K562 (cell line): ENCODE data around the gene INTS1. TPM values are rescaled to one million over a fixed set of nuclear protein-coding genes. Genes with fewer than 3 reads are reported as not detected.

Experiments used
- BCOR ChIP-seq: fragments of 450-650 bp; IDR thresholded peaks from 2 replicates; pipeline ENCODE4 v1.6.1; 2016
- CREB1 ChIP-seq, 2 experiments: sonication (generic) in 1 of 2; formaldehyde crosslinking in 1 of 2; IDR thresholded peaks; 2 replicates each; pipeline versions ENCODE4 v1.6.1 to v1.8.0; 2012 to 2022; ENCODE audit warnings: inconsistent platforms in 1 of 2, mild to moderate bottlenecking in 1 of 2, missing genetic modification reagents in 1 of 2, moderate library complexity in 1 of 2
- DDX20 ChIP-seq: fragments of 450-650 bp; IDR thresholded peaks from 2 replicates; pipeline ENCODE4 v1.6.1; 2016; ENCODE audit warnings: missing genetic modification characterization, low read depth, mild to moderate bottlenecking, missing compliant biosample characterization, moderate library complexity
- DPF2 ChIP-seq: fragments of 450-650 bp; IDR thresholded peaks from 2 replicates; pipeline ENCODE4 v1.6.1; 2016
- HDAC1 ChIP-seq, 2 experiments: fragments of 450-650 bp; IDR thresholded peaks; 2 replicates each; pipeline ENCODE4 v1.6.1; 2016 to 2017; ENCODE audit warnings: inconsistent platforms in 1 of 2, mild to moderate bottlenecking in 1 of 2, moderate library complexity in 1 of 2
- MCM3 ChIP-seq: fragments of 450-650 bp; IDR thresholded peaks from 2 replicates; pipeline ENCODE4 v1.6.1; 2016
- MTA3 ChIP-seq: fragments of 450-650 bp; formaldehyde crosslinking; IDR thresholded peaks from 2 replicates; pipeline ENCODE4 v1.6.1; 2017; ENCODE audit warnings: mild to moderate bottlenecking, borderline replicate concordance
- NCOA1 ChIP-seq: fragments of 450-650 bp; IDR thresholded peaks from 2 replicates; pipeline ENCODE4 v1.6.1; 2016; ENCODE audit warnings: low read depth
- PURB ChIP-seq: sonication (generic); formaldehyde crosslinking; IDR thresholded peaks from 2 replicates; pipeline ENCODE4 v1.9.0; 2021; ENCODE audit warnings: low read depth, mild to moderate bottlenecking, missing genetic modification reagents
- RFX7 ChIP-seq: fragments of 250-450 bp; sonication (Bioruptor Pico); IDR thresholded peaks from 2 replicates; pipeline ENCODE4 v1.5.1; 2021; ENCODE audit warnings: mild to moderate bottlenecking
- TCF7 ChIP-seq: sonication (generic); IDR thresholded peaks from 2 replicates; pipeline ENCODE4 v1.6.1; 2016; ENCODE audit warnings: antibody characterized with exemption, borderline replicate concordance
- ZNF384 ChIP-seq: IDR thresholded peaks from 2 replicates; pipeline ENCODE4 v1.6.1; 2012; ENCODE audit warnings: low read depth, low read length, improper control_type of control experiment
- polyA plus RNA-seq, 8 experiments: library from polyadenylated mRNA; depleted of rRNA in 4 of 8; stranded (reverse) in 5 of 8; unstranded in 3 of 8; fragments of >200 nt; fragmentation: Nextera tagmentation in 2 of 8; fragmentation: Illumina TruSeq in 1 of 8; extraction: Ambion mirVana in 2 of 8; extraction: Trizol in 1 of 8; gene quantifications; 2 replicates each; pipeline versions ENCODE4 v1.2.1 to v1.2.3, GENCODE V29; 2011 to 2014; ENCODE audit warnings: inconsistent platforms in 1 of 8, missing spikeins in 1 of 8
- total RNA-seq, 7 experiments: library from RNA; depleted of rRNA in 6 of 7; stranded (reverse); fragments of >200 nt in 6 of 7; fragmentation: Illumina TruSeq in 2 of 7; extraction: Trizol in 2 of 7; gene quantifications; 2 replicates each; pipeline versions ENCODE4 v1.2.1 to v1.2.3, GENCODE V29; 2011 to 2021; ENCODE audit warnings: low replicate concordance in 1 of 7
- TF ChIP-seq, protein P1 (sequence below), 2 experiments: fragments of 450-650 bp; conservative IDR thresholded peaks; 2 replicates each; pipeline ENCODE4 v1.6.1; 2017; ENCODE audit warnings: mild to moderate bottlenecking in 2 of 2, moderate library complexity in 2 of 2
- TF ChIP-seq, protein P2 (sequence below): sonication (generic); formaldehyde crosslinking; IDR thresholded peaks from 2 replicates; pipeline ENCODE4 v1.8.0; 2022; ENCODE audit warnings: mild to moderate bottlenecking, missing genetic modification reagents, borderline replicate concordance
- TF ChIP-seq, protein P3 (sequence below): fragments of 250-450 bp; sonication (Bioruptor Pico); IDR thresholded peaks from 2 replicates; pipeline ENCODE4 v1.4.0; 2020; ENCODE audit warnings: mild to moderate bottlenecking, moderate library complexity
- TF ChIP-seq, protein P4 (sequence below): fragments of 200-800 bp; sonication (Bioruptor generic); IDR thresholded peaks from 2 replicates; pipeline ENCODE4 v1.6.1; 2017; ENCODE audit warnings: missing genetic modification characterization, missing compliant biosample characterization

The INTS1 gene
- total and polyA plus RNA-seq, 9 of the 15 experiments (the other 6 are each of a cell fraction or from before 2014, with no cell fraction given), result 0.34 to 119 (median 18.5) TPM

DNA sequence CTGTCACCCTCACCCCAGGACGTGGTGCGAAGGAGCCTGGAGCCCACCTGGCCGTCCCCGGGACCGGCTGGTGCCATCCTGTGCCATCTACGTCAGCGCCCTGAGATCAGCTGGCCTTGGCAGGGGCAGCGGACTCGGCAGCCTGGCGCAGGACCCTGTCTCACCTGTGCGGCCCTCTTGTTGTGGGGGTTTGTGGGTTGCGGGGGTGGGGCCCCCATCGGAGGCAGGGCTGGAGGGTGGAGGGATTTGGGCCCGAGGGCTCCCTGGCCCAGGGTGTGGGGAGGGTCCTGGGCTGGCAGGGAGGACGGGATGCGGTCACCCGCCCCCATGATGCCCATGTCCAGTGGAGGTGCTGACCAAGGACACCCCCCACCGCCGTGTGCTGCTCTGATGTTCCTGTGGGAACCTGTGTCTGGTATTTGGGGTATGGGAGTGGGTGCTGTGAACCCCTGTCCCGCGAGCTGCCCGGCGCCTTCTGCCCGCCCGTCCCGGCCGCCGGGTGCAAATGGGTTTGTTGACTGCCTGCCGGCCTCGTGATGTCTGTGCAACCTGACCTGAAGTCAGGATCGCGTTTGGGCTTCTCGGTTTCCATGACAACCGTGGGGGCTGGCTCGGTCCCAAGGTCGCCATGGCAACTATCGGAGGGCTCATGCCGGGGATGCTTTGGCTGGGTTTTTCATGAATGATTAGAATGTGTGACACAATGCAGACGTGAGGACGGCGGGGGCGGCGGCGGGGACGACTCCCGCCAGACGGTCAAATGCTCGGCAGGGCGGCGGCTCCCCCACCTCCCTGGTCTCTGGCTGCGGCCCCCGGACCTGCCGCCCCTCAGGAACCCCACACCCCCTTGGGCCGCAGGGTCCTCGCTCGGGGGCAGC, 33.6 kb upstream of the INTS1 start (continued):
- TF ChIP-seq NCOA1 (no peak; the same call in 1 of the 2 replicates), MCM3 (no peak), MTA3 (no peak), HDAC1 (IDR thresholded peaks at IDR 0.05) (peak in 1 of 2 experiments; percentile 79; a peak in 2 of 4 replicates), ZNF384 (no peak), BCOR (peak; percentile 27; the same call in 1 of the 2 replicates), CREB1 (IDR thresholded peaks at IDR 0.05) (peak; percentile 79), CREB1 (CRISPR knock-in tag; IDR thresholded peaks at IDR 0.05) (peak; percentile 58), TCF7 (0 out of 2 replicates have a peak, but pooled peaks have one; percentile 19), RFX7 (CRISPR knock-in tag) (no peak), DDX20 (tag) (no peak), DPF2 (peak; percentile 67; the same call in 1 of the 2 replicates), PURB (CRISPR knock-in tag) (no peak)
- TF ChIP-seq, protein P1, sequence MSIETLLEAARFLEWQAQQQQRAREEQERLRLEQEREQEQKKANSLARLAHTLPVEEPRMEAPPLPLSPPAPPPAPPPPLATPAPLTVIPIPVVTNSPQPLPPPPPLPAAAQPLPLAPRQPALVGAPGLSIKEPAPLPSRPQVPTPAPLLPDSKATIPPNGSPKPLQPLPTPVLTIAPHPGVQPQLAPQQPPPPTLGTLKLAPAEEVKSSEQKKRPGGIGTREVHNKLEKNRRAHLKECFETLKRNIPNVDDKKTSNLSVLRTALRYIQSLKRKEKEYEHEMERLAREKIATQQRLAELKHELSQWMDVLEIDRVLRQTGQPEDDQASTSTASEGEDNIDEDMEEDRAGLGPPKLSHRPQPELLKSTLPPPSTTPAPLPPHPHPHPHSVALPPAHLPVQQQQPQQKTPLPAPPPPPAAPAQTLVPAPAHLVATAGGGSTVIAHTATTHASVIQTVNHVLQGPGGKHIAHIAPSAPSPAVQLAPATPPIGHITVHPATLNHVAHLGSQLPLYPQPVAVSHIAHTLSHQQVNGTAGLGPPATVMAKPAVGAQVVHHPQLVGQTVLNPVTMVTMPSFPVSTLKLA (conservative IDR thresholded peaks at IDR 0.05), result peak in 1 of 2 experiments; percentile 85; a peak in 3 of 4 replicates
- TF ChIP-seq, protein P2, sequence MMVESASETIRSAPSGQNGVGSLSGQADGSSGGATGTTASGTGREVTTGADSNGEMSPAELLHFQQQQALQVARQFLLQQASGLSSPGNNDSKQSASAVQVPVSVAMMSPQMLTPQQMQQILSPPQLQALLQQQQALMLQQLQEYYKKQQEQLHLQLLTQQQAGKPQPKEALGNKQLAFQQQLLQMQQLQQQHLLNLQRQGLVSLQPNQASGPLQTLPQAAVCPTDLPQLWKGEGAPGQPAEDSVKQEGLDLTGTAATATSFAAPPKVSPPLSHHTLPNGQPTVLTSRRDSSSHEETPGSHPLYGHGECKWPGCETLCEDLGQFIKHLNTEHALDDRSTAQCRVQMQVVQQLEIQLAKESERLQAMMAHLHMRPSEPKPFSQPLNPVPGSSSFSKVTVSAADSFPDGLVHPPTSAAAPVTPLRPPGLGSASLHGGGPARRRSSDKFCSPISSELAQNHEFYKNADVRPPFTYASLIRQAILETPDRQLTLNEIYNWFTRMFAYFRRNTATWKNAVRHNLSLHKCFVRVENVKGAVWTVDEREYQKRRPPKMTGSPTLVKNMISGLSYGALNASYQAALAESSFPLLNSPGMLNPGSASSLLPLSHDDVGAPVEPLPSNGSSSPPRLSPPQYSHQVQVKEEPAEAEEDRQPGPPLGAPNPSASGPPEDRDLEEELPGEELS (CRISPR knock-in tag), result no peak
- TF ChIP-seq, protein P3, sequence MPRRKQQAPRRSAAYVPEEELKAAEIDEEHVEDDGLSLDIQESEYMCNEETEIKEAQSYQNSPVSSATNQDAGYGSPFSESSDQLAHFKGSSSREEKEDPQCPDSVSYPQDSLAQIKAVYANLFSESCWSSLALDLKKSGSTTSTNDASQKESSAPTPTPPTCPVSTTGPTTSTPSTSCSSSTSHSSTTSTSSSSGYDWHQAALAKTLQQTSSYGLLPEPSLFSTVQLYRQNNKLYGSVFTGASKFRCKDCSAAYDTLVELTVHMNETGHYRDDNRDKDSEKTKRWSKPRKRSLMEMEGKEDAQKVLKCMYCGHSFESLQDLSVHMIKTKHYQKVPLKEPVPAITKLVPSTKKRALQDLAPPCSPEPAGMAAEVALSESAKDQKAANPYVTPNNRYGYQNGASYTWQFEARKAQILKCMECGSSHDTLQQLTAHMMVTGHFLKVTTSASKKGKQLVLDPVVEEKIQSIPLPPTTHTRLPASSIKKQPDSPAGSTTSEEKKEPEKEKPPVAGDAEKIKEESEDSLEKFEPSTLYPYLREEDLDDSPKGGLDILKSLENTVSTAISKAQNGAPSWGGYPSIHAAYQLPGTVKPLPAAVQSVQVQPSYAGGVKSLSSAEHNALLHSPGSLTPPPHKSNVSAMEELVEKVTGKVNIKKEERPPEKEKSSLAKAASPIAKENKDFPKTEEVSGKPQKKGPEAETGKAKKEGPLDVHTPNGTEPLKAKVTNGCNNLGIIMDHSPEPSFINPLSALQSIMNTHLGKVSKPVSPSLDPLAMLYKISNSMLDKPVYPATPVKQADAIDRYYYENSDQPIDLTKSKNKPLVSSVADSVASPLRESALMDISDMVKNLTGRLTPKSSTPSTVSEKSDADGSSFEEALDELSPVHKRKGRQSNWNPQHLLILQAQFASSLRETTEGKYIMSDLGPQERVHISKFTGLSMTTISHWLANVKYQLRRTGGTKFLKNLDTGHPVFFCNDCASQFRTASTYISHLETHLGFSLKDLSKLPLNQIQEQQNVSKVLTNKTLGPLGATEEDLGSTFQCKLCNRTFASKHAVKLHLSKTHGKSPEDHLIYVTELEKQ (CRISPR knock-in tag), result no peak
- TF ChIP-seq, protein P4, sequence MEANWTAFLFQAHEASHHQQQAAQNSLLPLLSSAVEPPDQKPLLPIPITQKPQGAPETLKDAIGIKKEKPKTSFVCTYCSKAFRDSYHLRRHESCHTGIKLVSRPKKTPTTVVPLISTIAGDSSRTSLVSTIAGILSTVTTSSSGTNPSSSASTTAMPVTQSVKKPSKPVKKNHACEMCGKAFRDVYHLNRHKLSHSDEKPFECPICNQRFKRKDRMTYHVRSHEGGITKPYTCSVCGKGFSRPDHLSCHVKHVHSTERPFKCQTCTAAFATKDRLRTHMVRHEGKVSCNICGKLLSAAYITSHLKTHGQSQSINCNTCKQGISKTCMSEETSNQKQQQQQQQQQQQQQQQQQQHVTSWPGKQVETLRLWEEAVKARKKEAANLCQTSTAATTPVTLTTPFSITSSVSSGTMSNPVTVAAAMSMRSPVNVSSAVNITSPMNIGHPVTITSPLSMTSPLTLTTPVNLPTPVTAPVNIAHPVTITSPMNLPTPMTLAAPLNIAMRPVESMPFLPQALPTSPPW (CRISPR knock-in tag), result peak; percentile 77
